ENCODE data around the gene PTK6. TPM values are rescaled to one million over a fixed set of nuclear protein-coding genes. Genes with fewer than 3 reads are reported as not detected.

Gene PTK6
- total and polyA plus RNA-seq, 5 donors from 2014 or later = 0.15 to 0.21 (median 0.19) TPM; not detected in 1

GRCh38 chr20:63496596-63497120 is 40.5 kb downstream of the PTK6 start:
- Mint-ChIP-seq H3K36me3 (no peaks in the 10 kb centered on the region), H3K4me1 (peaks cover 0 to 9% (median 1%) of the 10 kb centered on the region in 4 donors), H3K4me3 (peak overlapping the region in 3 of 4 donors; percentile 43 to 72 (median 61)), H3K9me3 (peaks cover 0 to 2% (median 0%) of the 10 kb centered on the region in 7 donors), H3K27ac (peak overlapping the region in 1 of 3 donors; percentile 59), H3K27me3 (peaks cover 5% of the 10 kb centered on the region)
- Histone ChIP-seq H3K4me1 (ENCODE audit: control insufficient read depth, insufficient read depth, low read length, poor library complexity, severe bottlenecking) (peaks cover 22% of the 10 kb centered on the region), H3K36me3 (ENCODE audit: control insufficient read depth, insufficient read depth, low read length) (no peaks in the 10 kb centered on the region), H3K27me3 (ENCODE audit: control insufficient read depth, insufficient read depth, low read length) (no peaks in the 10 kb centered on the region), H3K9me3 (ENCODE audit: control insufficient read depth in 2 of 2, low read length in 2 of 2) (no peaks in the 10 kb centered on the region), H3K27ac (ENCODE audit: insufficient read depth, low read length, poor library complexity, severe bottlenecking) (no peak overlapping the region), H3K4me3 (ENCODE audit: low read depth, low read length) (no peak overlapping the region)
- DNase-seq = no peak
- ATAC-seq (ENCODE audit: low read depth in 2 of 2) = no peak

- H3K4me1 ChIP-seq (ENCODE audit: control insufficient read depth, insufficient read depth, low read length, poor library complexity, severe bottlenecking) = peaks cover 22% of the 10 kb centered on the region
- no peaks in the 10 kb centered on the region for H3K27me3 ChIP-seq (ENCODE audit: control insufficient read depth, insufficient read depth, low read length)
- H3K36me3 ChIP-seq (ENCODE audit: control insufficient read depth, insufficient read depth, low read length) = no peaks in the 10 kb centered on the region
- no peak overlapping the region for H3K27ac Mint-ChIP-seq
- H3K9me3 Mint-ChIP-seq = peaks cover 0 to 2% (median 0%) of the 10 kb centered on the region in 7 donors
- peaks cover 5% of the 10 kb centered on the region for H3K27me3 Mint-ChIP-seq
- no peak overlapping the region for H3K27ac ChIP-seq (ENCODE audit: insufficient read depth, low read length, poor library complexity, severe bottlenecking)
- H3K9me3 ChIP-seq (ENCODE audit: control insufficient read depth in 2 of 2, low read length in 2 of 2) = no peaks in the 10 kb centered on the region
- DNase-seq (peak; percentile 61 to 68 (median 68)), ATAC-seq (ENCODE audit: low read depth in 2 of 2) (peak; percentile 50 to 55)
- no peak overlapping the region for H3K4me3 ChIP-seq (ENCODE audit: low read depth, low read length)
- no peaks in the 10 kb centered on the region for H3K36me3 Mint-ChIP-seq
- H3K4me1 Mint-ChIP-seq = peaks cover 0 to 8% (median 1%) of the 10 kb centered on the region in 4 donors
- peak overlapping the region; percentile 43 to 72 (median 64) for H3K4me3 Mint-ChIP-seq
Measured at GRCh38 chr20:63495741-63496595, 41.2 kb downstream of the PTK6 start.

- no peak for DNase-seq
- no peak overlapping the region for H3K27ac Mint-ChIP-seq
- Histone ChIP-seq H3K27ac (ENCODE audit: insufficient read depth, low read length, poor library complexity, severe bottlenecking) (no peak overlapping the region), H3K9me3 (ENCODE audit: control insufficient read depth in 2 of 2, low read length in 2 of 2) (no peaks in the 10 kb centered on the region), H3K36me3 (ENCODE audit: control insufficient read depth, insufficient read depth, low read length) (no peaks in the 10 kb centered on the region), H3K4me3 (ENCODE audit: low read depth, low read length) (no peak overlapping the region), H3K27me3 (ENCODE audit: control insufficient read depth, insufficient read depth, low read length) (no peaks in the 10 kb centered on the region), H3K4me1 (ENCODE audit: control insufficient read depth, insufficient read depth, low read length, poor library complexity, severe bottlenecking) (peaks cover 22% of the 10 kb centered on the region)
- H3K9me3 Mint-ChIP-seq = peaks cover 0 to 2% (median 0%) of the 10 kb centered on the region in 7 donors
- ATAC-seq (ENCODE audit: low read depth in 2 of 2) = no peak
- H3K27me3 Mint-ChIP-seq = peaks cover 5% of the 10 kb centered on the region
- H3K4me3 Mint-ChIP-seq = no peak overlapping the region
- peaks cover 0 to 8% (median 1%) of the 10 kb centered on the region in 4 donors for H3K4me1 Mint-ChIP-seq
- H3K36me3 Mint-ChIP-seq = no peaks in the 10 kb centered on the region
Measured at GRCh38 chr20:63495167-63495720, 41.9 kb downstream of the PTK6 start.

- ATAC-seq (ENCODE audit: low read depth in 2 of 2) (no peak), DNase-seq (no peak)
- Mint-ChIP-seq H3K4me1 (peaks cover 0 to 8% (median 1%) of the 10 kb centered on the region in 4 donors), H3K36me3 (no peaks in the 10 kb centered on the region), H3K9me3 (peaks cover 0 to 2% (median 0%) of the 10 kb centered on the region in 7 donors), H3K27me3 (peaks cover 7% of the 10 kb centered on the region), H3K27ac (no peak overlapping the region), H3K4me3 (no peak overlapping the region)
- Histone ChIP-seq H3K9me3 (ENCODE audit: control insufficient read depth in 2 of 2, low read length in 2 of 2) (no peaks in the 10 kb centered on the region), H3K4me3 (ENCODE audit: low read depth, low read length) (no peak overlapping the region), H3K36me3 (ENCODE audit: control insufficient read depth, insufficient read depth, low read length) (no peaks in the 10 kb centered on the region), H3K4me1 (ENCODE audit: control insufficient read depth, insufficient read depth, low read length, poor library complexity, severe bottlenecking) (peaks cover 21% of the 10 kb centered on the region), H3K27ac (ENCODE audit: insufficient read depth, low read length, poor library complexity, severe bottlenecking) (no peak overlapping the region), H3K27me3 (ENCODE audit: control insufficient read depth, insufficient read depth, low read length) (no peaks in the 10 kb centered on the region)
Measured at GRCh38 chr20:63494420-63495166, 42.6 kb downstream of the PTK6 start.

- peaks cover 12% of the 10 kb centered on the region for H3K27me3 Mint-ChIP-seq
- Histone ChIP-seq H3K4me1 (ENCODE audit: control insufficient read depth, insufficient read depth, low read length, poor library complexity, severe bottlenecking) (peaks cover 18% of the 10 kb centered on the region), H3K4me3 (ENCODE audit: low read depth, low read length) (no peak overlapping the region), H3K27me3 (ENCODE audit: control insufficient read depth, insufficient read depth, low read length) (no peaks in the 10 kb centered on the region), H3K36me3 (ENCODE audit: control insufficient read depth, insufficient read depth, low read length) (no peaks in the 10 kb centered on the region), H3K27ac (ENCODE audit: insufficient read depth, low read length, poor library complexity, severe bottlenecking) (no peak overlapping the region), H3K9me3 (ENCODE audit: control insufficient read depth in 2 of 2, low read length in 2 of 2) (no peaks in the 10 kb centered on the region)
- H3K27ac Mint-ChIP-seq = no peak overlapping the region
- H3K36me3 Mint-ChIP-seq = no peaks in the 10 kb centered on the region
- ATAC-seq (ENCODE audit: low read depth in 2 of 2) (no peak), DNase-seq (no peak)
- peaks cover 0 to 8% (median 1%) of the 10 kb centered on the region in 4 donors for H3K4me1 Mint-ChIP-seq
- H3K9me3 Mint-ChIP-seq = peaks cover 0 to 2% (median 0%) of the 10 kb centered on the region in 7 donors
- H3K4me3 Mint-ChIP-seq = no peak overlapping the region
Measured at GRCh38 chr20:63494084-63494419, 43.1 kb downstream of the PTK6 start.

- no peak overlapping the region for H3K27ac Mint-ChIP-seq
- H3K27me3 Mint-ChIP-seq = peaks cover 12% of the 10 kb centered on the region
- peaks cover 0 to 2% (median 0%) of the 10 kb centered on the region in 7 donors for H3K9me3 Mint-ChIP-seq
- H3K4me1 ChIP-seq (ENCODE audit: control insufficient read depth, insufficient read depth, low read length, poor library complexity, severe bottlenecking) = peaks cover 17% of the 10 kb centered on the region
- no peaks in the 10 kb centered on the region for H3K9me3 ChIP-seq (ENCODE audit: control insufficient read depth in 2 of 2, low read length in 2 of 2)
- no peak for DNase-seq
- H3K4me3 Mint-ChIP-seq = no peak overlapping the region
- no peak overlapping the region for H3K27ac ChIP-seq (ENCODE audit: insufficient read depth, low read length, poor library complexity, severe bottlenecking)
- no peaks in the 10 kb centered on the region for H3K36me3 ChIP-seq (ENCODE audit: control insufficient read depth, insufficient read depth, low read length)
- no peak for ATAC-seq (ENCODE audit: low read depth in 2 of 2)
- H3K36me3 Mint-ChIP-seq = no peaks in the 10 kb centered on the region
- peaks cover 0 to 8% (median 1%) of the 10 kb centered on the region in 4 donors for H3K4me1 Mint-ChIP-seq
- no peaks in the 10 kb centered on the region for H3K27me3 ChIP-seq (ENCODE audit: control insufficient read depth, insufficient read depth, low read length)
- no peak overlapping the region for H3K4me3 ChIP-seq (ENCODE audit: low read depth, low read length)
Measured at GRCh38 chr20:63493563-63494020, 43.6 kb downstream of the PTK6 start.

GRCh38 chr20:63492982-63493381 is 44.2 kb downstream of the PTK6 start:
- Histone ChIP-seq H3K36me3 (ENCODE audit: control insufficient read depth, insufficient read depth, low read length) (no peaks in the 10 kb centered on the region), H3K27me3 (ENCODE audit: control insufficient read depth, insufficient read depth, low read length) (no peaks in the 10 kb centered on the region), H3K27ac (ENCODE audit: insufficient read depth, low read length, poor library complexity, severe bottlenecking) (no peak overlapping the region), H3K9me3 (ENCODE audit: control insufficient read depth in 2 of 2, low read length in 2 of 2) (no peaks in the 10 kb centered on the region), H3K4me1 (ENCODE audit: control insufficient read depth, insufficient read depth, low read length, poor library complexity, severe bottlenecking) (peaks cover 11% of the 10 kb centered on the region), H3K4me3 (ENCODE audit: low read depth, low read length) (no peak overlapping the region)
- no peak for DNase-seq
- no peaks in the 10 kb centered on the region for H3K36me3 Mint-ChIP-seq
- H3K9me3 Mint-ChIP-seq = peaks cover 0 to 2% (median 0%) of the 10 kb centered on the region in 7 donors
- no peak for ATAC-seq (ENCODE audit: low read depth in 2 of 2)
- peaks cover 12% of the 10 kb centered on the region for H3K27me3 Mint-ChIP-seq
- peaks cover 0 to 8% (median 1%) of the 10 kb centered on the region in 4 donors for H3K4me1 Mint-ChIP-seq
- no peak overlapping the region for H3K4me3 Mint-ChIP-seq
- no peak overlapping the region for H3K27ac Mint-ChIP-seq
